MV-4-11 (cell line): Measurements from ENCODE around the gene LIPA.
"Not testable (repeated sequence)": the region's sequence is repeated elsewhere in the genome, so short reads cannot be mapped to it uniquely, and the experiment has no call there.

Source experiments
- DNase-seq: peaks from one replicate; lab custom pipeline; 2025; lab: John Stamatoyannopoulos, UW

LIPA gene

DNA sequence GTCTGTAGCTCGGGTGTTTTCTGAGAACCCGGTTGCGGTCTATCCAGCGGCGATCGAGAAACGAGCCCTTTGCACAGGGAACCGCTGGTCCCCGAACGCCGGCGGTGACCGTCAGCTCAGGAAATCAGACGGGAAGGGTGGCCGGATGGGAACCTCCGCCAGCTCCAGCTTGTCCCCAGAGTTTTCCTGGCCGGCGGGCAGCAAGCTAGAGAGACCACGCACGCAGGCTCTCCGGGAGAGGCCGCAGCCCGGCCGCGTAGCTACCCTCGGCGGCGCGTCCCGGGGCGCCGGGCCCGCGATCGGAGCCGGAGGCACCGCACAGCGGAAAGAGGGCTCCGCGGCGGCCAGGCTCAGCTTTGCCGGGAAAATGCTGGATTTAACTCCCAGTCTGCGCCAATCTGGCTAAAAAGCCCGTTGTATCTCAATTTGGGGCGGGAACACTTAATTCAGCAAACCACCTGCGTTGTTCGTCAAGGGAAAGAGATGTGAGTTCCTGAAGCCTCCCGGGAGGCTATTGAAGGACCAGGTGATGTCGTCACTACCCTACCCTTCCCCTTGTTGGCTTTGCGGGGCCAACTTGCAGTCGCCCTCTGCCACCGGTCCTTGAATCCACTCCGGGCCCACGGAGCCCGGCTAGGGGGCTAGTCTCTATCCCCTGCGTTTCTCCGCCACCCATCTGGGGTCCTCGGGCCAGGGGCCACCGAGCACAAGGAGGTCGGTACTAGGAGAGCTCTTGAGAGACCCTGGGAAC lies 43.6 kb downstream of the LIPA start:
- no peak for DNase-seq

DNA sequence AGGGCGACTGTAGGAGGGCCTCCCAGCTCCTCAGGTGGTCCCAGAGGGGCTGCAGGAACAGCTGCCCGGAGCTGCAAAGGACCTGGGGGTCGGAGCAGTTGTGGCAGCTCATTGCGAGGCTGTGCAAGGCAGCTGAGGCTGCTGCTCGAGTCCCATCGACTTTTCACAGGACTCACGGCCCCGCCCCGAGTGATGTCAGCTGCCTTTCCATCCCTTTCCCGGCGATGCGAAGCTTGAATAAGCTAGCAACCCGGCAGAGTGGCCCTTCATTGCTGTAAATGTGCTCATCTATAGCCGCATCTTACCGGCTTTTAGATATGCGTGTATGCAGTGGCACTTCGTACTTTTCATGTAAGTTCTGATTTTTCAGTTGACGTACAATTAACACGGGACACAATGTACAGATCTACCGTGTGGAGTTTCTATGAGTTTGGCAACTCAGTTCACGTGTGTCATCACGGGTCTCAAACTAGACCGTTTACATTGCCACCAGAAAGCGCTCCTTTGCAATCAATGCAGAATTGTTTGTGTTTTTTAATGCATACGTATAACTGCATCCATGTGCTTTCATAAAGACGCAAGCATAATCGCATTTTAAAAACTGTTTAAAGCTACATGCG lies 44.3 kb downstream of the LIPA start, which contains the start of gene CH25H:
Gene CH25H (minus strand): TSS at position 137 of the 620 bp plus-strand sequence. CDS start 25 bp downstream, at position 112.
- DNase-seq: no peak

DNA sequence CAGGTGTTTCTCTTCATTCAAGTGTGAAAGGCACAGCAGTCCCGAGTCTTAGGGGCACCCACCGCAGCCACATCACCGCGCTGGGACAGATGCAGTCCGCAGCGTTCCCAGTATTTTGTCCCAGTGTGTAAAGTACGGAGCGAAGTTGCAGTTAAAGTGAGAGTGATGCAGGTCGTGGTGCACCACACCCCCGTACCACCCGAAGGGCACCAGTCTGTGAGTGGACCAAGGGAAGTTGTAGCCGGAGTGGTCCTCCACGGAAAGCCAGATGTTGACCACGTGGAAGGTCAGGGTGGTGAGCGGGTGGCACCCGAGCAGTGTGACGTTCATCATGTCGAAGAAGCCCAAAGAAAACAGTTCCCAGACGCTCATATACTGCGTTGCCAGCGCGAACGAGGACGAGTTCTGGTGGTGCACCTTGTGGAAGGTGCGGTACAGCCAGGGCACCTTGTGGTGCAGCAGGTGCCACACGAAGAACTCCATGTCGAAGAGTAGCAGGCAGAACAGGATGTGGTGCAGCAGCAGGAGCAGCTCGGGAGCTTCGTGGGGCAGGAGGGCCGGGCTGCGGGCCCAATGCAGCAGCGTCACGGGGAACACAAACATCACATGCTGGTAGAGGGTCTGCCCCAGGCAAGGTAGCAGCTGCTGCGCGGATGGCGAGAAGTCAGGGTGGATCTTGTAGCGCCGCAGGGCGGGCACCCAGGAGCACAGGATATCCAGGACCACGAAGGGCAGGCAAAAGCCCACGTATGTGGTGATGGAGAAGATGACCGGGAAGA lies 45.0 kb downstream of the LIPA start:
- DNase-seq: no peak

DNA sequence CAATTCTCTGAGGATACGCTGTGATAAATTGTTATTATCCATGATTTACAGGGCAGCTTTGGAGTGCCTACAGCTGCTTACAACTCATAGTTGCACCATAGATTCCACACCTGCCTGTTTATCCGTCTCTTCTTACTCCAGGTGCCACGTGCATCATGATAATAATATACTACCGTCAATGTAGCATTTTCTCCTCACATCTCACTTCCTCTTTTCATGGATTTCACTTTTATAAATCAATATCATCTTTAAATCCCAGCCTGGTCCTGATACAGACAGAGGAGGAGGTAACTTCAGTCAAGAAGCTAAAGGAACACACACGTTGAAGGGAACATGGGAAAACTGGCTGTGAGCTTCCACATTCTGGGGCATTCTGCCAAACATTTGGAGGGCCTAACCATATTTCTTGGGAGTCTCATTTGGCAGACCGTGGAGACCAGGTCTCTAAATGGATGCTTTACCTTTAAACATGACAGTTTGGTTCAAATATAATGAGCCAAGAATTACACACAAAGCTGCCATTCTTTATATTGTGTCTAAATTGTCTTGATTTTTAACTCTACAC lies 46.9 kb downstream of the LIPA start:
- DNase-seq: no peak

GRCh38 chr10:89203237-89203636 lies 48.3 kb downstream of the LIPA start:
- no peak for DNase-seq

DNA sequence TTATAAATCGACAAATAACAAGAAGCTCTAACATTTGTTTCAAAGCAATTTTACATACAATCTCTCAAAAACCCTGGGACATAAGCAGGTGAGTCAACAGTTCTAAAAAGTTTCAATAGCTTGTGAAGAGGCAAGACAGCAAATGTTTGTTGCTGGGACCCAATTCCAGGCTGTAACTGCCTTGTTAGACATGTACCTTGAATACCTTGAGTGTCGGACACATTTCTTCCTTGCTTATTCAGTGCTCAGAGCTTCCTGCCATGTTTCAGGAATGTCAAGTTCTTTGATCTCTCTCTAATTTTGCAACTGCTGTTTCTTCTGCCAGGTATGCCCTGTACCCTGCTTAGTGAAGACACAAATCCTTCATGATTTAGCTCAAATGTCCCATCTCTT lies 49.5 kb downstream of the LIPA start:
- DNase-seq: no peak

DNA sequence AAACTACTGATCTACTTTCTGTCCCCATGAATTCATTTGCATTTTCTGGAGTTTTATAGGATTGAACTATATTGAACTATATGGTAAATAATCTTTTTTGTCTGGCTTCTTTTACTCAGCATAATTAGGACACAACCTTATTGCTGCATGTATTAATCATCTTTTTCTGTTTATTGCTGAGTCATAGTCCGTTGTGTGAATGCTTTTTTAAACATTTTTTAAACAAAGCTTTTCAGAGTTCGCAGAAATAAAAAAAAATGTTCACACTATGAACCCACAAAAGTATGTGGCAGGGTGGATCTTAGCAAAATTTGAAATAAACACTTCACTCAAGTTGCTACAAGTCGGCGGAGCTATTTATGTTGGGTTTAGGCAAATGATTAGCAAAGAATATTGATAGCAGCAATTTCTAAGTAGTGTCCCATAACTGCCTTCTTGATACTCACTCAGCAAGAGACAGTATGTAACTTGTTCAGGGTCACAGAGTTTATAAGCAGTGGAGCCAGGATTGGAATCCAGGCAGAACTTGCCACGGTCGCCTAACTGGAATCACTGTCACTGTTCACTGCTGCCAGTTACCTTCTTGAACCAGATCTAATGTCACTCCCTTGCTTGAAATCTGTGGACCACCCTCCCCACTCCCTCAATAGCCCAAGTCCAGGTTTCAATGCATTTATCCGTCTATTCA lies 50.1 kb downstream of the LIPA start:
- no peak for DNase-seq

DNA sequence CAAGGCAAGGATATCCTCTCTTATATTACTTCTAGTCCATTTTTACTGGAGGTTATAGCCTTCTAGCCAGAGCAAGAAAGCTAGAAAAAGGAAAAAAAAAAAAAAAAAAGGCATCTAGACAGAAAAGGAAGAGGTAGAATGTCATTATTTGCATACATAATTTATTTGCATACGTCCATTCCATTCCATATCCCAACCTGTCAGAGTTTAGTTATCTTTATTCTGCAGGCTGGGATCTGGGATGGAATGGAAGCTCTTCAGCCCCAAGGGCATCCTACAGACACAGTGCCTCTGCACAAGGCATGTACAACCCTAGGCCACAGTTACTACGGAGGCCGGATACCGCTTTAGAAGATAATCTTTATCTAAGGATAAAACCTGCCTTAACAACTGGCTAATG lies 54.1 kb downstream of the LIPA start:
- DNase-seq: no peak

DNA sequence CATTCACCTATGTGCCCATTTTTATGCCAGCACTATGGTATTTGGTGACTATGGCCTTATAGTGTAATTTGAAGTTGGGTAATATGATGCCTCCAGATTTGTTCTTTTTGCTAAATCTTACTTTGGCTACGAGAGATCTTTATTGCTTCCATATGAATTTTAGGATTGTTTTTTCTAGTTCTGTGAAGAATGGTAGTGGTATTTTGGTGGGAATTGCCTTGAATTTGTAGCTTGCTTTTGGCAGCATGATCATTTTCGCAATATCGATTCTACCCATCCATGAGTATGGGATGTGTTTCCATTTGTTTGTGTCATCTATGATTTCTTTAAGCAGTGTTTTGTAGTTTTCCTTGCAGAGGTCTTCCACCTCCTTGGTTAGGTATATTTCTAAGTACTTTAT lies 60.3 kb downstream of the LIPA start:
- not testable (repeated sequence) for DNase-seq

- no peak for DNase-seq
Measured at GRCh38 chr10:89189211-89189734, 62.3 kb downstream of the LIPA start.

DNA sequence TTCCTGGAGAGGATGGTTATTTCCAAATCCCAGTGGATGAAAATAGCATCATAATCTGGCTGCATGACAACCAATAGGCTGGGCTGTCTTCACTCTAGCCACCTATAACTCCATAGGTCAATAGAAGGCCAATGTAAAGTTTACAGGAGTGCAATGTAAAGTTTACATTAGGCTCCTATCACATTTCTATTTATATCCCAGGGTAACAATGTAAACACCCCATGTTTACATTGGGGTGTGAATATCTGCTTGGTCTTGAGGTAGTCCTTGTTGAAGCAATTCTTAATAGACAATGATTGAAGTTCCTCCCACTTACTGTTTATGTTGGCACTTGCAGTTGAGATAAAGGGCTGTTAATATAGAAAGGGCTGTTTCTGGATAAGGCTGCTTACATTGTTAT lies 65.9 kb downstream of the LIPA start:
- DNase-seq: no peak

DNA sequence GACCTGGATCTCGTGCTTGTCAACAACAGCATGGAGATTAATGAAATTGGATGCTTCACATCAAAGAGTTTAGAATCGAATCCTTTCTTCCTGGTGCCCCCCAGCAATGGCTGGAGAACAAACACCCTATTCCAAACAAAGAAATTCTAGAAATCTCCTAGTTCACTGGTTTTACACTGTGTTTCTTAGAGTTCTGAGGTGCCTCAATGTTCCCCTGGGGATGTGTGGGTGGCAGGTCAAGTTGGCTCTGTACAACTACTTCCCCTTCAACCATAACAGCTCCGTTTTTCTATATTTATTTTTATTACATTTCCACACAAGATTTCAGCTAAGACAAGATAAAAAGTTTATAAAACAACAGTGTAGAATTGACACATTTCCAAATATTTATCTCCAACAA lies 66.9 kb downstream of the LIPA start:
- DNase-seq: no peak

DNA sequence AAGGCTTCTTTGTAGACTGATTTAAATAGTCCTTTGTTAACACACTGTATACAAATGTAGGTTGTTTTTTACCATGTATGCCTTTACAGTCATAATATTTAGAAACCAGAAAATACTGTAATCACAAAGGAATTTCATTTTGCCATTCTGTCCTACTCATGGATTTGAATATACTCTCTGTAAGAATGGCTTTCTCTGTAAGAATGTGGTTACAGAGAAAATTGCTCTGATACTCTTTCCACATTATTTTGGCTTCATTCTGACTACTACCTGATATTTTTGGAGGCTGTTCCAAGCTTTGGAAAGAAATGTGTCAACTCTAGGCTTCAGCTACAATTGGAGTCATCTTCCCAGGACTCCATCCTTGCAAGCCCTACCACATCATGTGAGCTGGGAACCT lies 68.0 kb downstream of the LIPA start:
- no peak for DNase-seq

DNA sequence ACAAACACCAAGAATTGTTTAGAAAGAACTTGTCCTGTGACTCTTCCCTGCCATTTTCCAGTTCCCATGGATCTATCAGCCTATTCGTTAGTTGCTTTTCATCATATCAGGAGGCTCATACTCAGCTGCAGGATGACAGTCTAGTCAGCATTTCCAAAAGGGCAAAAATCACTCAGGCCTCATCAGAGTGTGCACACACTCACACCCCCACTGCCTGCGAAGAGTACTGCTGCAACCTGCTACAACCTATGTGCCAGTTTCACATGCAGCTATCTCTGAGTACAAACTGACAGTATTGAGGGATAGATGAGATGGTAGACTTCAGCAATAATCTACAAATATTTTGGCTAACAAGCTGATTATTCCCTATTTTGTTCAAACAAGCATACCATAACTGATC lies 68.7 kb downstream of the LIPA start:
- no peak for DNase-seq

DNA sequence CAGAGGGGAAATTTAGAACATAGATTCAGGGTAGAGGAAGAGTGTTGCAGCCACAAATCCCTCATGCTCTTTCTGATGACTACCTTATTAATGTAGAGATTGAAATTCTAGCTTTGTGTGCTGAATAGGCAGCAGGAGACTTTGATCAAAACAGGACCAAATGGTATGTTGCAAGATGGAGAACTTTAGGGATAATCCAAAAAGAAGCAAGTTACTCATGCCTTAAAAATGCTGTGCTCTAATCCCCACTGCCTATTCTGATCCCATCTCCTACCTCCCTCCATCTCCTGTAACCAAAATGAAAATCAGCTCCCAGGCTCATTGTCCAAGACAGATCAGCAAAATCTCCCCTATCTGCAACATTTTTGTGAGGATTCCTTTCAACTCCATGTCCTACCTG lies 75.8 kb downstream of the LIPA start:
- no peak for DNase-seq

GRCh38 chr10:89173075-89173474 lies 78.5 kb downstream of the LIPA start:
- DNase-seq: no peak

GRCh38 chr10:89171996-89172395 lies 79.6 kb downstream of the LIPA start:
- no peak for DNase-seq

GRCh38 chr10:89171263-89171872 lies 80.2 kb downstream of the LIPA start:
- no peak for DNase-seq

DNA sequence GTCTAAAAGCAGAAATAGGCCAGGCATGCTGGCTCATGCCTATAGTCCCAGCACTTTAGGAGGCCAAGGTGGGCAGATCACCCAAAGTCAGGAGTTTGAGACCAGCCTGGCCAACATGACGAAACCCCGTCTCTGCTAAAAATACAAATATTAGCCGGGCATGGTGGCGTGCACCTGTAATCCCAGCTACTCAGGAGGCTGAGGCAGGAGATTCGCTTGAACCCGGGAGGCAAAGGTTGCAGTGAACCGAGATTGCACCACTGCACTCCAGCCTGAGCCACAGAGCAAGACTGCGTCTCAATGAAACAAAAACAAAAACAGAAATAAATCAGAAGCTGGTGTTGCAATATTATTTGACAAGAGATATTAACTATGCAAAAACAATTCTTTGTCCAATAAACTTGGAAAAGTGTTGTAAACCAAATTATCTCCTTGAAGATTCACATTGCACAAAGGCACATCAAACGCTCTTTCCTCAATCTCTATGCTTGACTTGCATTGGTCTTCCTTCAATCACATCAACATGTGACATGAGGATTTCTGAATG lies 83.1 kb downstream of the LIPA start:
- not testable (repeated sequence) for DNase-seq

GRCh38 chr10:89167915-89168314 lies 83.7 kb downstream of the LIPA start:
- DNase-seq: no peak

GRCh38 chr10:89165923-89166322 lies 85.7 kb downstream of the LIPA start:
- DNase-seq: no peak
